ENCODE measurements around the gene PLD5.
"Not testable (repeated sequence)": the region's sequence is repeated elsewhere in the genome, so short reads cannot be mapped to it uniquely, and the experiment has no call there.

PLD5 gene

DNA sequence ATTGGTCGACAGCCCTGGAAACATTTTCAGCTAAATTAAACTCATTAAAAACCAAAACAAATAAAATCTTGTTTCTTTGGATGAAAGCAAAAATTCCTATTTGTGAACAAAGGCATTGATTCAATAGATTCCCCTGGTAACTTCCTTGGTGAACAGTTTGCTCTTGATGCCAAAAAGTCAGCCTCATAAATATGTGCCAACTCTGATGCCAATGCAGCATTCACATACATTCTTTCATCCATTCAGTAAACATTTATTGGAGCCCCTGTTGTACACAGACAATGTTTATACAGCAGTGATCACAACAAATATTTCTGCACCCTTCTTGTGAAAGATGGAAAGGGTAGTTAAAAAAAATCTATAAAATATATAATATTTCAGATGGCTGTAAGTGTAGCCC lies 107.8 kb downstream of the PLD5 start:
- DNase-seq: no peak

GRCh38 chr1:242412921-242413320 lies 111.6 kb downstream of the PLD5 start:
- no peak for DNase-seq

DNA sequence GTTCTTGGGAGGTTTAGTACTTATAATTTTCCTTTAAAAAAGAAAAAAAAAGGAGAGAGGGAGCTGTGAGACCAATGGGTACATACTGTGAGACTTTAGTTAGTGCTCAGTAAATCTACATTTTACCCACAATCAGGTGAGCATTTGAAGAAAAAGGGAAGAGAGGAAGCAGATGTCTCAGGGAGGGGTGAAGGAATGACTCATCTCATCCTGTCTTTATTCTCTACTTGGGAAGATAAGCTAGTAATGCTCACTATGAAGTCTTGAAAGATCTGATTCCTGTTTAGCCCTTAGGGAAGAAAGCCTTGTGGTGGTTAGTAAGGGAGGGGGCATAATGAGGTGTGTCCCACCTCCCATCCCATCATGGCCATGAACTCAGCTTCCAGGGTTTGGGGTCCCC lies 112.6 kb downstream of the PLD5 start:
- DNase-seq: no peak

- DNase-seq: no peak
Measured at GRCh38 chr1:242405947-242406346, 118.5 kb downstream of the PLD5 start.

GRCh38 chr1:242404296-242404695 lies 120.2 kb downstream of the PLD5 start:
- no peak for DNase-seq

DNA sequence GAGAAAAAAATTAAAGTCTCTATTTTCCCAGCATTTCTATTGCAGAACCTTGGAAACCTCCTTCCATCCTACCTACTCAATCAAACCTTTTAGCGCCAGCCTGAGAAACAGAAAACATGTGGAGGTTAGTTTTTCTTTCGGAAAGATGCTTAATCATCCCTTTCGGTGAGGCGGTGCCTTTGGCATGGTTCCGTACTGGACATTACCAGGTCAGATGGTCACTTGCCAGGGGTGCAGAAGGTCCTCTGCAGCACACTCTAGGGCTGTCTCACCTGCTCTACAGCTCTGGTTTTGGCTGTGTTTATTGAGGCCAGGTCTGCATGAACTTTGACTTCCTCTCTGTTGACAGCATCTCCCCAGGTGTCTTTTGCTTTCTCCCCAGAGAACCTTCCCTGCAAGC lies 121.5 kb downstream of the PLD5 start:
- no peak for DNase-seq

- DNase-seq: no peak
Measured at GRCh38 chr1:242401937-242402336, 122.6 kb downstream of the PLD5 start.

GRCh38 chr1:242398351-242398750 lies 126.1 kb downstream of the PLD5 start:
- no peak for DNase-seq

GRCh38 chr1:242391896-242392295 lies 132.6 kb downstream of the PLD5 start:
- DNase-seq: no peak

DNA sequence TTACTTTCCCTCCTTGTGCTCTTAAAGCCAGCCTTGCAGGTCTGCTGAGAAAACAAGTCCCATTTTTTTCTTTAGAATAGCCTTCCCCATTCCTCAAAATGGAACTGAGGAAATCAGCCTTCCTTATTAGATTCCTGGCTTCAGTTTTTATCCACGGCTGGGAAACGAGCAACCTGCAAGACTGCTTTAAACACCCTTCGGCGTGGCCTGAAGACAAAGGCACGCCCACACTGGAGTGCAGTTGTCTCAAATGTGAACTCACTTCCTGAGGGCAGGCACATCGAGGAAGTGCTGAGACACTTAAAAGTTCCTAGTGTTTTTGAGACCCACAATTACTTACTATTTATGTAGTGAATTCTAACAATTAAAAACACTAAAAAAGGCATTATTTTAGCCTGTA lies 148.4 kb downstream of the PLD5 start:
- not testable (repeated sequence) for DNase-seq

- not testable (repeated sequence) for DNase-seq
Measured at GRCh38 chr1:242350446-242350845, 174.1 kb downstream of the PLD5 start.

- DNase-seq: no peak
Measured at GRCh38 chr1:242349636-242350035, 174.9 kb downstream of the PLD5 start.

GRCh38 chr1:242330865-242331264 lies 193.6 kb downstream of the PLD5 start:
- DNase-seq: not testable (repeated sequence)

- not testable (repeated sequence) for DNase-seq
Measured at GRCh38 chr1:242327381-242327780, 197.1 kb downstream of the PLD5 start.

- not testable (repeated sequence) for DNase-seq
Measured at GRCh38 chr1:242321981-242322380, 202.5 kb downstream of the PLD5 start.

DNA sequence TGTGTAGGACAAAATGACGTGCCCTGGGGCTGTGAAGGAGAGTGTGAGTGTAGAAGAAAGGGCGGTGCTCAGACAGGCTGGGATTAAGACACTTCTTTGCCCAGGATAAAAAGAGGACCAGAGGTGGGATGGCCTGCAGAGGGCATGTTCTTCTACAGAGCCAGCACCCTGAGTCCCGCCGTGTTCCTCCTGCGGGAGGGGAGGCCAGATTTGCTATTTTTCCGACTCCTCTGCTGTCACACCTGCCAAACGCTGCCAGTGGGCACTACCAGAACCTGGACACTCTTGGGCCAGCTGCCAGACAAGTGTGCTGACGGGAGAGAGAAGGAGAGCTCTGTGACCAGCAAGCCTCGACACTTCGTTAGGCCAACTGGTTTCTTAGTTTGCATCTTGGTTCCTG lies 206.4 kb downstream of the PLD5 start:
- DNase-seq: no peak

DNA sequence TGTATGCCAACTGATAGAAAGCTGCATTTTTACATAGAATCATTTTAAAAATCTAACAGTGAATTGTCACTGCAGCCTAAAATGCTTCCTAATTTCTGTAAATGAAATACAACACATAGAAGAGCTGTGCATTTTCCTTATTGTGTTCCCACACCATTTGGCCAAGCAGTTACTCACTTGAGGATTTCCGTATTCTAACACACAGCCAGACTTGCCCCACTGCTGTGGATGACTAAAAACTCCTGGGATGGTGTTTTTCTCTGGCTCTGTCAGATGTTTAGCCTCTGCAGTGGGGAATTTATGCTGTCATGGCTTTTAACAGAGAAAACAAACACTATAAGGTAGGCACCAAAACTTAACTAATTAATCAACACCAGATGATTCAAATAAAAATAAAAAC lies 209.6 kb downstream of the PLD5 start:
- DNase-seq: not testable (repeated sequence)

GRCh38 chr1:242314085-242314649 lies 210.3 kb downstream of the PLD5 start:
- DNase-seq: not testable (repeated sequence)

GRCh38 chr1:242308681-242309080 lies 215.8 kb downstream of the PLD5 start:
- not testable (repeated sequence) for DNase-seq

- DNase-seq: not testable (repeated sequence)
Measured at GRCh38 chr1:242293781-242294180, 230.7 kb downstream of the PLD5 start.

GRCh38 chr1:242288067-242288466 lies 236.4 kb downstream of the PLD5 start:
- DNase-seq: not testable (repeated sequence)

DNA sequence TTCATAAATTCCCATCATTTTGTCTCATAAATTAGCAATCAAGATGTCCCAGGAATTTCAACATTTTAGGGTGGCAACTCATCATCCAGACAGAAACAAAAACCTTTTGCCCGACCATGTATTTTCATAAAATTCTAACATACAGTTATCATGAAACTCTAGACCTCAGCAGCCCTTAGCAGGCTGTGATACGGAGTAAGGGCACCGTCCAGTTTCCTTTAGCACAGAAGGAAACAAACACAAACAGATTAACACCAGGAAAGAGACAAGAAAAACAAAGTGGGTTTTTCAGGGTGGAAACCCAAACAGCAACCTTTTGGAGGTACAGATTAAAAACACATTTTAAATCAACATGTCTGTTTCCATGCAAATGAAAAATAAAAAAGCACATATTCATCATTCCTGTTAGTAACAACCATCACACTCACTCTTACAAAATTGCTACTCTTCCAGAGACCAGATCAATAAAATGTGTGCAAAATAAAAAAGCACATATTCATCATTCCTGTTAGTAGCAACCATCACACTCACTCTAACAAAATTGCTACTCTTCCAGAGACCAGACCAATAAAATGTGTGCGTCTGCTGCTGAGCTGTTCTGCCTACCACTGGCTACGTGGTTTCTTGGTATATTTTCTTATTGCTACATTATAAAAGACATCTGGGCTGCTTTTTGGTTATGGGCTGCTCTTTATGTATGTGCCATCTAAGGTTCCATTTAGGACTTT lies 241.6 kb downstream of the PLD5 start:
- not testable (repeated sequence) for DNase-seq

DNA sequence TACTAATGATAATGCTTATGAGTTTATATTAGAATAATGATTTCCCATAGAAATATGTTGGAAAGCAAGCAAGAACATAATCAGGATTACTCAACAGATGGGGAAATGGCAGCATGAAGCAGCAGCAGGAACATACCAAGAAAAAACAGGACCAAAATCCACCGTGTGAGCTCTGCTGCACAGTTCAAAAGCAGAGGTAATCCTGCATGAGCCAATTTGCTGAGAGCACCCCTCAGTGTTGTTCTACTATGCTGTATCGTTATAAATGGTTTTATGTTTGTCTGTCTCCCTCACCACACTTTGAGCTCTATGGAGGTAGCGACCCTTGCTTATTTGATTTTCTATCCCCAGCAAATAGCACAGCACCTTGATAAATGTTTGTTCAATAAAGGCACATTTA lies 246.1 kb downstream of the PLD5 start:
- not testable (repeated sequence) for DNase-seq

DNA sequence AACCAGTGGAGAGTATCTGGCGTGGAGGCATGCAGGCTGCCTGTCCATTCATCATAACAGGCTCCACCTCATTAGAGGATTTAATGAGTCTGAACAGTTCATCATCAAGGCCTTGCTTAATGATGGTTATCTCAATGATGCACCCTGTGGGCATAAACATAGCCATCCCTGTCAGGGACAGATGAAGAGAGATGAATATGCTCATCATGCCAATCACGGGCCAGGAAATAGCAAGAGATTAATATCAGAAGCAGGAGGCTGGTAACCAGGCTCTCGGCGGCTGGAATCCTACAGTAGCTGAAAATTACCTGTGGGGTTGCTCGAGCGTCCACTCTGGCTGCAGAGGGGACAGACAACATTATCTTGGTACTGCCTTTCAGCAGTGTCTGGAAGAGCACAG lies 247.7 kb downstream of the PLD5 start:
- not testable (repeated sequence) for DNase-seq

DNA sequence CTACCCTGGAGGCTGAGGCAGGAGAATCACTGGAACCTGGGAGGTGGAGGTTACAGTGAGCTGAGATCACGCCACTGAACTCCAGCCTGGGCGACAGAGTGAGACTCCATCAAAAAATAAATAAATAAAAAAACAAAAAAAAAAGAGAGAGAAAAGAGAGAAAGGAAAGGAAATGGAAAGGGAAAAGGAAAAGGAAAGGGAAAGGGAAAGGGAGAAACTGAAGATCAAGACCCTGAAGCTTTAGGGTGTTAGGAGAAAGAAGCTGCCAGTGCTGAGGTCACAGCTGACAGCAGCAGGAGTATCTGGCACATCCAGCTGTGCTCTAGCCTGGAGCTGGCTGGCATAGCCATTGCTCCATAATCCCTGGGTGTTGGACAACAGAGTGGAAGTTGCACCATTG lies 257.5 kb downstream of the PLD5 start:
- not testable (repeated sequence) for DNase-seq

Measured in stimulated activated CD4-positive, alpha-beta T cell treated with anti-CD3 and anti-CD28 coated beads, Interleukin-1b, Interleukin-23, amount 100 ng/mL, for 48 hours (primary cell).